HEK293 (cell line): ENCODE results near the gene XPNPEP1.

Experiments
- CTCF ChIA-PET: fragments of 350-600 bp; formaldehyde crosslinking; extraction: SDS; loops from one replicate; lab custom pipeline; 2021; ENCODE audit warnings: antibody characterized with exemption; lab: Yijun Ruan, JAX
- POLR2A ChIA-PET: fragments of 300-600 bp; formaldehyde crosslinking; extraction: SDS; loops from one replicate; lab custom pipeline; 2020; ENCODE audit warnings: antibody characterized with exemption, inconsistent platforms; lab: Yijun Ruan, JAX
- H3K27ac ChIP-seq: fragments of 200-500 bp; sonication (Bioruptor generic); 2 replicates; pipeline ENCODE4 v1.5.1; 2014; ENCODE audit warnings: low read depth, low read length, control low read depth, inconsistent platforms; ENCODE audit errors: extremely low read depth
- H3K36me3 ChIP-seq, 2 experiments: fragments of 200-500 bp in 1 of 2; sonication (Bioruptor generic) in 1 of 2; 1 replicate in 1 of 2; 2 replicates in 1 of 2; pipeline ENCODE4 v1.5.1; 2014 to 2017; ENCODE audit warnings: inconsistent platforms in 2 of 2, low read length in 2 of 2; ENCODE audit not compliant: control insufficient read depth in 2 of 2, insufficient read depth in 1 of 2
- H3K4me1 ChIP-seq: fragments of 200-500 bp; sonication (Bioruptor generic); 2 replicates; pipeline ENCODE4 v1.5.1; 2014; ENCODE audit warnings: mild to moderate bottlenecking, low read length, inconsistent platforms; ENCODE audit not compliant: control insufficient read depth, insufficient read depth
- H3K4me3 ChIP-seq: 2 replicates; pipeline ENCODE4 v1.5.1; 2011; ENCODE audit warnings: low read depth, mild to moderate bottlenecking, control low read depth, low read length, moderate library complexity
- H3K9me3 ChIP-seq: fragments of 200-500 bp; sonication (Bioruptor generic); 2 replicates; pipeline ENCODE4 v1.5.1; 2014; ENCODE audit warnings: low read depth, low read length, inconsistent platforms; ENCODE audit not compliant: control insufficient read depth, insufficient read depth
- GLIS1 ChIP-seq: fragments of 450-650 bp; formaldehyde crosslinking; IDR thresholded peaks from 2 replicates; pipeline ENCODE4 v1.5.1; 2016; ENCODE audit warnings: missing biosample characterization, missing genetic modification characterization
- KLF10 ChIP-seq: fragments of 450-650 bp; IDR thresholded peaks from 2 replicates; pipeline ENCODE4 v1.5.1; 2018; ENCODE audit warnings: missing biosample characterization, mild to moderate bottlenecking, missing genetic modification characterization
- KLF16 ChIP-seq: fragments of 450-650 bp; formaldehyde crosslinking; IDR thresholded peaks from 2 replicates; pipeline ENCODE4 v1.5.1; 2017; ENCODE audit warnings: missing biosample characterization, missing genetic modification characterization
- KLF7 ChIP-seq: fragments of 450-650 bp; formaldehyde crosslinking; IDR thresholded peaks from 2 replicates; pipeline ENCODE4 v1.5.1; 2016; ENCODE audit warnings: missing biosample characterization, missing genetic modification characterization, borderline replicate concordance
- KLF8 ChIP-seq: fragments of 450-650 bp; formaldehyde crosslinking; IDR thresholded peaks from 2 replicates; pipeline ENCODE4 v1.5.1; 2016; ENCODE audit warnings: missing biosample characterization, missing genetic modification characterization
- PRDM10 ChIP-seq: fragments of 450-650 bp; formaldehyde crosslinking; IDR thresholded peaks from 2 replicates; pipeline ENCODE4 v1.5.1; 2016; ENCODE audit warnings: missing biosample characterization, missing genetic modification characterization
- WT1 ChIP-seq: fragments of 450-650 bp; formaldehyde crosslinking; IDR thresholded peaks from 2 replicates; pipeline ENCODE4 v1.5.1; 2016; ENCODE audit warnings: missing biosample characterization, missing genetic modification characterization
- YY2 ChIP-seq: fragments of 450-650 bp; formaldehyde crosslinking; IDR thresholded peaks from 2 replicates; pipeline ENCODE4 v1.5.1; 2016; ENCODE audit warnings: missing biosample characterization, missing genetic modification characterization
- ZBTB26 ChIP-seq: fragments of 450-650 bp; formaldehyde crosslinking; optimal IDR thresholded peaks from 2 replicates; pipeline ENCODE3; 2016; ENCODE audit warnings: missing biosample characterization, mild to moderate bottlenecking, missing genetic modification characterization
- ZBTB44 ChIP-seq: fragments of 450-650 bp; IDR thresholded peaks from 2 replicates; pipeline ENCODE4 v1.5.1; 2018; ENCODE audit warnings: missing biosample characterization, mild to moderate bottlenecking, missing genetic modification characterization
- ZFP69B ChIP-seq: fragments of 450-650 bp; formaldehyde crosslinking; IDR thresholded peaks from 2 replicates; pipeline ENCODE4 v1.5.1; 2016; ENCODE audit warnings: missing biosample characterization, missing genetic modification characterization
- ZIC2 ChIP-seq: fragments of 450-650 bp; formaldehyde crosslinking; IDR thresholded peaks from 2 replicates; pipeline ENCODE4 v1.5.1; 2016; ENCODE audit warnings: missing biosample characterization, missing genetic modification characterization
- ZNF239 ChIP-seq: fragments of 450-650 bp; formaldehyde crosslinking; IDR thresholded peaks from 2 replicates; pipeline ENCODE4 v1.5.1; 2016; ENCODE audit warnings: missing biosample characterization, missing genetic modification characterization
- ZNF280D ChIP-seq: fragments of 450-650 bp; formaldehyde crosslinking; IDR thresholded peaks from 2 replicates; pipeline ENCODE4 v1.5.1; 2016; ENCODE audit warnings: missing biosample characterization, missing genetic modification characterization
- ZNF350 ChIP-seq: fragments of 450-650 bp; formaldehyde crosslinking; IDR thresholded peaks from 2 replicates; pipeline ENCODE4 v1.5.0; 2017; ENCODE audit warnings: missing biosample characterization, mild to moderate bottlenecking, missing genetic modification characterization
- ZNF514 ChIP-seq: fragments of 450-650 bp; formaldehyde crosslinking; IDR thresholded peaks from 2 replicates; pipeline ENCODE4 v1.5.1; 2016; ENCODE audit warnings: missing biosample characterization, missing genetic modification characterization
- ZNF558 ChIP-seq: fragments of 450-650 bp; formaldehyde crosslinking; IDR thresholded peaks from 2 replicates; pipeline ENCODE4 v1.5.1; 2016; ENCODE audit warnings: missing biosample characterization, missing genetic modification characterization
- ZNF624 ChIP-seq: fragments of 450-650 bp; formaldehyde crosslinking; IDR thresholded peaks from 2 replicates; pipeline ENCODE4 v1.5.1; 2017; ENCODE audit warnings: missing biosample characterization, missing genetic modification characterization
- ZNF629 ChIP-seq: fragments of 450-650 bp; formaldehyde crosslinking; IDR thresholded peaks from 2 replicates; pipeline ENCODE4 v1.5.1; 2017; ENCODE audit warnings: missing biosample characterization, missing genetic modification characterization
- ZNF670 ChIP-seq: fragments of 450-650 bp; formaldehyde crosslinking; IDR thresholded peaks from 2 replicates; pipeline ENCODE4 v1.5.1; 2016; ENCODE audit warnings: missing biosample characterization, missing genetic modification characterization, low read depth
- ZXDB ChIP-seq: fragments of 450-650 bp; formaldehyde crosslinking; IDR thresholded peaks from 2 replicates; pipeline ENCODE4 v1.5.1; 2016; ENCODE audit warnings: missing biosample characterization, missing genetic modification characterization
- TF ChIP-seq, protein P1 (sequence below): fragments of 450-650 bp; formaldehyde crosslinking; IDR thresholded peaks from 2 replicates; pipeline ENCODE4; 2016; ENCODE audit warnings: missing biosample characterization, missing genetic modification characterization

The XPNPEP1 gene

GRCh38 chr10:109892931-109893330, 30.4 kb downstream of the XPNPEP1 start:
- Histone ChIP-seq H3K4me1 (no peaks in the 10 kb centered on the region), H3K36me3 (peaks cover 0 to 34% of the 10 kb centered on the region in 2 experiments), H3K27ac (no peak overlapping the region), H3K9me3 (no peaks in the 10 kb centered on the region), H3K4me3 (no peak overlapping the region)
- POLR2A ChIA-PET = no interaction called here
- TF ChIP-seq ZNF239 = no peak
- CTCF ChIA-PET = interaction anchor here (0.5 to 2.1 kb wide), 2 partner anchors 9 to 120 kb away, joined by 3 to 8 read pairs; no protein-coding TSS in a partner anchor

DNA sequence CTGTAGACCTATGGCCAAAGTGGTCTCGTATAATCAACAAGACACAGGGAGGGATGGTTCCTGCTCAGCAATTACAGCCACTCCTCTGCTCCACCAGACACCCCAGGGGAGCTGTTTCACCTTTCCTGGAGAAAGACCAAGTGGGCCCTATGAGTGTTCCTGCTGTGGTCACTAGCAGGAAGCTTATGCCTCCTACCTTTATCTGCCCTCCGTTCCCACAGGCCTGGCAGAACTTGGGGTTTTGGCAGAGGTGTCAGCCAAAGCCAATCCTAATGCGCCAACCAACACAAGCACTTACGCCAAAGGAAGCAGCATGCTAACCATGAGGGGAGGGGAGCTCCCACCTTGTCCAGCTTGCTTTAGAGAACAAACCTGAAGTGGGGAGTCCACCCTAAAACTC, 31.2 kb downstream of the XPNPEP1 start:
- Histone ChIP-seq H3K4me1 (no peaks in the 10 kb centered on the region), H3K27ac (no peak overlapping the region), H3K36me3 (peaks cover 0 to 40% of the 10 kb centered on the region in 2 experiments), H3K4me3 (no peak overlapping the region), H3K9me3 (no peaks in the 10 kb centered on the region)
- ChIA-PET CTCF (interaction anchor here (0.6 to 0.7 kb wide), 2 partner anchors 92 to 760 kb away, joined by 3 to 4 read pairs; no protein-coding TSS in a partner anchor), POLR2A (no interaction called here)
- TF ChIP-seq, protein P1, sequence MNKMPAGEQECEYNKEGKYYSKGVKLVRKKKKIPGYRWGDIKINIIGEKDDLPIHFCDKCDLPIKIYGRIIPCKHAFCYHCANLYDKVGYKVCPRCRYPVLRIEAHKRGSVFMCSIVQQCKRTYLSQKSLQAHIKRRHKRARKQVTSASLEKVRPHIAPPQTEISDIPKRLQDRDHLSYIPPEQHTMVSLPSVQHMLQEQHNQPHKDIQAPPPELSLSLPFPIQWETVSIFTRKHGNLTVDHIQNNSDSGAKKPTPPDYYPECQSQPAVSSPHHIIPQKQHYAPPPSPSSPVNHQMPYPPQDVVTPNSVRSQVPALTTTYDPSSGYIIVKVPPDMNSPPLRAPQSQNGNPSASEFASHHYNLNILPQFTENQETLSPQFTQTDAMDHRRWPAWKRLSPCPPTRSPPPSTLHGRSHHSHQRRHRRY (tag by site-specific recombination) = no peak
- TF ChIP-seq YY2 (tag by site-specific recombination) (no peak), ZIC2 (tag by site-specific recombination) (peak; percentile 64), GLIS1 (tag by site-specific recombination) (peak; percentile 66)

- ChIA-PET POLR2A (no interaction called here), CTCF (interaction anchor here (0.7 kb wide), 1 partner anchor 349 kb away, joined by 3 read pairs; no protein-coding TSS in a partner anchor)
- H3K27ac ChIP-seq = no peak overlapping the region
- TF ChIP-seq ZXDB (tag by site-specific recombination) = no peak
- no peak for TF ChIP-seq ZNF514 (tag by site-specific recombination)
- TF ChIP-seq ZFP69B (tag by site-specific recombination) = no peak
- no peak for TF ChIP-seq ZNF629 (tag by site-specific recombination)
- TF ChIP-seq ZNF670 = no peak
- no peak for TF ChIP-seq ZNF280D (tag by site-specific recombination)
- TF ChIP-seq ZNF350 (tag by site-specific recombination) = no peak
- no peak for TF ChIP-seq ZBTB44 (tag by site-specific recombination)
- TF ChIP-seq KLF10 = no peak
- no peak for TF ChIP-seq PRDM10 (tag by site-specific recombination)
- no peak for TF ChIP-seq ZNF624
- TF ChIP-seq KLF16 = no peak
- no peak for TF ChIP-seq ZNF558 (tag by site-specific recombination)
- TF ChIP-seq KLF8 = no peak
- no peak for TF ChIP-seq KLF7 (tag by site-specific recombination)
- TF ChIP-seq ZBTB26 = no peak
- no peak for TF ChIP-seq WT1 (tag by site-specific recombination)
Observed at GRCh38 chr10:109891105-109891504, 32.2 kb downstream of the XPNPEP1 start.

More at GRCh38 chr10:109891105-109891504, 32.2 kb downstream of the XPNPEP1 start:
- peaks cover 0 to 50% of the 10 kb centered on the region in 2 experiments for H3K36me3 ChIP-seq
- no peak overlapping the region for H3K4me3 ChIP-seq
- no peaks in the 10 kb centered on the region for H3K4me1 ChIP-seq
- no peaks in the 10 kb centered on the region for H3K9me3 ChIP-seq
